Measurements from ENCODE around the gene AKAP8L.

Gene AKAP8L

DNA sequence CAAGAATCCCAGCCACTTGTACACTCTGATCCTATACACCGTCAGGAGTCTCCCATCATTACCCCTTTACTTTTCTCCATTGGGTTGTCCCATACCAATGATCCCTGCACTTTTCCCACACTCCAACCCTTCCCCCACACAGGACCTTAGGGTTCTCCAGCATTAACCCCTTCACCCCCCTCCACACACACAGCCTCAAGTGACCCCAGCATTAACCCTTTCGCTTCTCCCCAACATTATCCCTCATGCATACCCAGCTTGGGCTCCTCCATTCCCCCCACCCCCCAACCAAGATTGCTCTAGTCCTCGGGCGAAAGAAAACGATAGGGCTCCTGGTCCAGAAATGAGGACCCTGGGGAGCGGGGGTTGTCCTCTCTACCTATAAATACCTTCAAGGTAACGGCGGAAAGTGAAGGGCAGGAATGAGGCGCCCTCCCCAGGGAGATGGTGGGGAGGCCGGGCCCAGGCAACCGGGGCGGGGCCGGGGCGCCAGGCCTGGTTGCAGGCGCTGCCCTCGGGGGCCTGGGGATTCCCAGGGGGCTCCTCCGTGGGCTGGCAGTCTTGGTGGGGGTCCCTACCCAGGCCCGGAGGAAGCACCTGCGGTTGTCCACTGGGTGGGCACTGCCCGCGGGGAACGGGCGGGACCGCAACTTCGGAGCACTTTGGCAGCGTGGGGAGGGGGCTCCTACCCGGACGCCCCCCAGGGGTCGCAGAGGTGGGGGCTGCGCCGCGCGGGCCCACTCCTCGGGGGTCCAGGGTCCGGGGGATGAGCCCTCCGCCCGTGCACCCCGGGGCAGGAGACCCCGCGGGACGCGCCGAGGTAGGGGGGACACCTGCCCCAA lies 30.2 kb upstream of the AKAP8L start:
- DNase-seq = no peak

DNA sequence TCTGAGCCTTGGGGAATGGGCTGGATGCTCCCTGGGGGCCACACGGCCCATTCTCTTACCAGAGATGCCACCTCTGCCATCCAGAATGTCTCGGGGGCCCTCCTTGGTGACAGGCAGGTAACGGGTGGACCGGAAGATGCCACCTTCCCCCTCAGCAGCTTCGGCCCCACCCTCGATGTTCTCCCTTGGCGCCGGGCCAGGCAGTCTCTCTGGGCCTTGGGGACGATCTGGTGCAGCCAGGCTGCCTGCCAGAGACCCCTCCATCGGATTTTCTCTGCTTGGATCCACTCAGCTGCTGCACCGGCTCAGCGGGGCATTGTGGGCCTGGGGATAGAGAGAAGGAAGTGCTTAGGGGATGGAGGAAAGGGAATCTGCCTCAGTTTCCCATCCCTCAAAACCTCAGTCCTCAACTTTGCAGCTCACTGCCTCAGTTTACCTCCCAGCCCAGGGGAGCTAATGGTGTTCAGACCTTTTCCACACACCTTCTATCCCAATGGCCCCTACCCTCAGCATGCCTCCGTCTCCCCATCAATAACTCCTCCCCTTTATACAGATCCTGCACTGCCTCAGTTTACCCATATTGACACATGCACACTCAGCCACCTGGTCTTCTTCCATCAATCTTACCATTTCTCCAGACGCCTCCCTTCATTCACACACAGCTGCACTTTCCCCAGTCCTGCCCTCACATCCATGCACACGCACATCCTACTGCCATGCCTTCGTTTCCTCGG lies 29.4 kb upstream of the AKAP8L start:
- no peak for DNase-seq

DNA sequence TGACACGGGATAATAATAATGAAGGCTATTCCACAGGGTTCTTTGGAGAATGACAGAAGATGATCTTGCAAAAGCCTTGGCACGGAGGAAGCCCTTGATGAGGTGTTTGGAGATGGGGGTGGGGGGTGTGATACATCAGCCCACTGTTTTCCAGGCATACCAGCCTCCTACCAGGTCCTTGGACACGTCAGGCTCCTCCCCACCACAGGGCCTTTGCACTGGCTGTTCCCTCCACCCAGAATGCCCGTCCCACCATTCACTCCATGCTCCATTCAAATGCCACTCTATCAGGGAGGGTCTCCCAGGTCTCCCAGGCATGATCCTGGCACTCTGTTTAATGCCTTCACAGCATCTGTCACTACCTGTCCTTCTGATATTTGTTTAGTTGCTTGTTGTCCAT lies 28.3 kb upstream of the AKAP8L start:
- no peak for DNase-seq

DNA sequence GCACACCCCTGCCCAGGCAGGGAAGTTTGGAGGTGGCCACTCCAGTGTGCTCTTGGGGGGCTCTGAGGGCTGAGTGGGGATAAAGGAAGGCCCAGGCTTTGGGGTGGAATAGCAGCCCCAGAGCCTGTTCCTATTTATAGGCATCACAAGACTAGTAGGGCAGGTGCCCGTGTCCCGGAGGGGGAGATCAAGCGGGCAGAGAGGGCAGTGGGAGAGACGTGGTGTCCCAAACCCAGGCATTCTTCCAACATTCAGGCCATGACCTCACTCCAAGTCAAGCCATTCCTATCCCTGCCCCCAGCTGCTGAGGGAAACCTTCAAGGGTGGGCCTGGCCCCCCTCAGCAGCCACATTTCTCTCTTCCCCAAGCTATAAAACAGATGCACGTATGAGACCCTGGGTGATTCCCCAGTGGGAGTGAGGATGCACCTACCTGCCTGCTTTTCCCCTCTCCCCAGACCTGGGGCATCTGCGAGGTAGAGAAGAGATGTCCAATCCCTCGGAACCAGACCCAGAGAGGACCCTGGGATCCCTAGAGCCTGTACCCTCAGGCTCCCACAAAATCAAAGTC lies 27.1 kb upstream of the AKAP8L start:
- no peak for DNase-seq

DNA sequence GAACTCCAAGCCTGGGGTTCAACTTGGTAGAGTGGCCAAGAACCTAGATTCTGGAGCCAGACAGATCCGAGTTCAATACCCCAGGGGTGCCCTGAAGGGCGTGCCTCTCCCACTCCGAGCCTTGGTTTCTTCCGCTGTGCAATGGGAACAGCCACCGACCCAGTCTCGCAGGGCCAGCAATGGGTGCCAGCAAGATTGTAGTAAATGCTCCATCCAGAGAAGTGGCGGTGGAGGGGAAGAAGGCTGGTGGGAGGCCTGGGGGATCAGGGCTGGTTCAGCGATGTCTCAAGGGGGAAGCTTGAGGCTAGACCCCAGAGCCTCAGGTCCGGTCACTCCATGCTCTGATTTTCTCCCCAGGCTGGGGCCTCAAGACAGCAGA lies 26.4 kb upstream of the AKAP8L start:
- no peak for DNase-seq

DNA sequence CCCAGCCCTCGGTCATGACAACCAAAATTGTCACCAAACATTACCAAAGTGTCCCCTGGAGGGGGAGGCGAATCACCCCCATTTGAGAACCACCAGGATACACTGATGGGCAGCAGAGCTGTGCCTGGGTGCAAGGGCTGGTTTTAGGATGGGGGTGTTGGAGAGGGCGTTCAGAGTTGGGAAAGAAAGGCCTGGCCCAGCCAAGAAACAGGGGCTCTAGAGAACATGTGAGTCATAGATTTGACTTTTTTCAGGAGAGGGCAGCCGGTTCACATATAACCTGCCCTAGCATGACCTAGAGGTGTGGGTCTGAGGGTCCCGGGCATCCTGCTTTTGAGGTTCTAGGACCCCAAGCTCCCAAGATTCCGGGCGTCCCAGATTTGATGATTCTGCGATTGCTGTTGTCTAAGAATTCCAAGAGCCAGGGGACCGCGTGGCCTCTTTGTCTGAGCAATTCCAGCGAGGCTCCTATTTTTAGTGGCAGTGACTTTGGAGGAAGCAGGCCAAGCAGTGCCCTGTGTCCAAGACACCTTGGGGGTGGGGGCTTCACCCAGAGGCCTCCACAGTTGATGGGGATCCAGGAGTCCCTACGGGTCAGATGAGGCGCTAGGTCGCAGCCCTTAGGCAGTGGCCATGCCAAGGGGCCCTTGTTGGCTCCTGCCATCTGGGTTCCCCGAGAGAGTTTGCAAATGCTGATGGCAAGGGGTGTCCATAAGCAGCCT lies 25.9 kb upstream of the AKAP8L start:
- no peak for DNase-seq

DNA sequence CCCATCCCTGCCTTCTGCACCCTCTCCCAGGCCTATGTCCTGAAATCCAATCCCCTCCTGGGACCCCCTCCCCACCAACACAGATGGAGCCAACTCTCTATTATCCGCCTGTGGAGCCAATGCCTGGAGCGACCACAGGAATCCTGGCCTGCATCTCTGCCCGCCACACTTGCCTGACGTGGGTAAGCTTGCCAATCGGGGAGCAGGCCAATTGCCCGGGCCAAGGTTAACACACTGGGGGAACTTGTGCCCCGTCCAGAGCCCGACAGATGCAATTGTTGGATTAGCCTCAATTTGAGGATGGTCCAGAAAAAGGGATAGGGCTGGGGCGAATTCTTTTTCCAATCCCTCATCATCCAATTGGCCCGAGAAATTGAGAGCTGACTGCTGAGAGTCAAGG lies 25.1 kb upstream of the AKAP8L start:
- no peak for DNase-seq

DNA sequence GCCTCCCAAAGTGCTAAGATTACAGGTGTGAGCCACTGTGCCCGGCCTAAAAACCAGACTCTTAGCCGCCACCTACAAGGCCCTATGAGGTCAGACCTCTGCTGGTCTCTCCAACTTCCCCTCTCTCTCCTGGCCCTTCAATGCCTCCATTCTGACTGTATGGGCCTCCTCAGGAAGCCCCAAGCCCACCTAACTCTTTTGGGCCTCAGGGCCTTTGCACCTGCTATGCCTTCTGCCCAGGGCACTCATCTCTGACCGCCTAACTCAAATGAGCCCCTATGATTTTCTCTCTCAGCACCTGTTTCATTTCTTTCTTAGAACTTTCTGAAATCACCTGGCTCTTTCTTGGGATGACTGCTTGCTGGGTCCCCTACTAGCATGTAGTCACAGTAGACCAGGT lies 24.5 kb upstream of the AKAP8L start:
- DNase-seq = no peak

DNA sequence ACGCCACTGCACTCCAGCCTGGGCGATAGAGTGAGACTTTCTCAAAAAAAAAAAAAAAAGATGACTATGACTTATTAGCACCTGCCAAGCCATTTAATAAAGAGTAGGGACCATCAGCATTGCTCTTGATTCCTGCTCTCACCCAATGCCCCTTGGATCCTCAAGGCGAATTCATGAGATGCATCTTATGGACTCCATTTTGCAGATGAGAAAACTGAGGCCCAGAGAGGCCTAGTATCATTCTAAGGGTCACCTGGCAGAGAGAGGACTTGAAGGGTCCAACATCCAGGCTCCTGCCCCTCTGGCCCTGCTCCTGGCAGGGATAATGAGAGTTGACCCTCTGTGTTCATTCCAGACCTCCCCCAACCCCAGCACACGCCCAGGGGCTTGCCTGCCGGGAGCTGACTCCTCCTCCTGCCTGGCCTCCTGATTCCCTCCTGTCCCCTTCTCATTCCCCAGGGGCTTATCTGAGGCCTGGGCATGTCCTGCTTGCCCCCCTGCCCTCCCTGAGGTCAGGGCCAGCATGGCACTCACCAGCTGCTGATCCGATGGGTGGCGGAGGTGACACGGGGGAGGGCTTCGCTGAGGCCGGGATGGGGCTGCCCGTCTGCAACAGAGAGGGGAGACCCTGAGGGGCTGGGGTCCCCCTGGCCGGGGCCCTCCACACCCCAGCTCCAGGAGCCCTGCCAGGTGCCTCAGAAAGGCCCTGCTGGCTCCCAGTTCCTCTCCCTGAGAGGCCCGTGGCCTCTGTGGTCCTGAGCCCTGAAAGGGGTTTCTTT lies 23.5 kb upstream of the AKAP8L start:
- no peak for DNase-seq

DNA sequence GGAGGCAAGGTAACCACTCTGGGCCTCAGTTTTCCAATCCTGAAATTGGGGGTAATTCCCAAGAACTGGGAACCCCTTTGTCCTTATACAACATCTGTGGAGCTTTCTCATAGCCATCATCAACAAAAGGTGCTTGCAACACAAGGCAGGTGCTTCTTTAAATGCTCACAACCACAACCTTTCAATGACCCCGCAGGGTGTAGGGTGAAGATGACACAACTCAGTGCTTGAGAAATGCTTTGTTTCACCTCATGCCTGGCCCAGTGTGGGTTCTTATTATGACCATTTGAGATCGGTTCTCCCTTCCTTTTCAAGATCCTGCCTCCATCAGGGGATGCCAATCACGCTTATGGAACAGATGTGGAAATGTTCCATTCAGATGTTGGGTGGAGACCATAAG lies 22.5 kb upstream of the AKAP8L start:
- no peak for DNase-seq

DNA sequence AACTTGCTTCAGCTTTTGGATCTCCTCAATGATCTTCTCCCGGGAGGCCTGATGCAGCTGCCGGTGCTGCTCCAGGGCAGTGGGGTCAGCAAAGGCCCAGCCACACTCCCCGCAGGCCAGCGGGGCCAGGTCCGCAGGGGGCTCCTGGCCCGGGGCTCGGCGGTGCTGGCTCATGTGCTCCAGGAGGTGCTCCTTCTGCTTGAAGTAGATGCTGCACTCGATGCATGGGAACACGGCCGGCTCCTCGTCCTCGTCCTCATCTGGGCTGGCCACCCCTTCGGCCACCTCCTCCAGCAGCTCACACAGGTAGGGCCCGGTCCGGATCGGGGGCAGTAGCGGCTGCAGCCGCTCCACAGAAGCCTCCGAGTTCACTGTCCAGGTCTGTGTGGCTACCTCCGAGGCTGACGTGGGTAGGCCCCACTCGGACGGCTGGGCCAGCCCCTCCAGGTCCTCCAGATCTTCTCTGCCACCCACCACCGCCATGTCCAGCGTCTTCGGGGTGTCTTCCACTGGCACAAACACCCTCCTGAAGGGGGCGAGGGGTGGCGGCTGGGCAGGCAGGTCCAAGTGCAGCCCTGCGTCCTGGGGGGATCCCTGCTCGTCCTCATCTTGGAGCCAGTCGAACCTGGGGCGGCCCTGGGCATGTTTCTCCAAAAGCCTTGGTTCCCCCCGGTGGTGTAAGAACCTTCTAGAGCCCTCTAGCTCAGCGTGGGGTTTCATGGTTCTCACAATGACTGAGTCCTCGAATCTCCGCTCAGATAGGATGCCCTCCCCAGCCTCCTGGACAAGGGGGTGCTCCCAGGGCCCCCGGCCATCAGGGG lies 21.2 kb upstream of the AKAP8L start:
- DNase-seq = no peak

DNA sequence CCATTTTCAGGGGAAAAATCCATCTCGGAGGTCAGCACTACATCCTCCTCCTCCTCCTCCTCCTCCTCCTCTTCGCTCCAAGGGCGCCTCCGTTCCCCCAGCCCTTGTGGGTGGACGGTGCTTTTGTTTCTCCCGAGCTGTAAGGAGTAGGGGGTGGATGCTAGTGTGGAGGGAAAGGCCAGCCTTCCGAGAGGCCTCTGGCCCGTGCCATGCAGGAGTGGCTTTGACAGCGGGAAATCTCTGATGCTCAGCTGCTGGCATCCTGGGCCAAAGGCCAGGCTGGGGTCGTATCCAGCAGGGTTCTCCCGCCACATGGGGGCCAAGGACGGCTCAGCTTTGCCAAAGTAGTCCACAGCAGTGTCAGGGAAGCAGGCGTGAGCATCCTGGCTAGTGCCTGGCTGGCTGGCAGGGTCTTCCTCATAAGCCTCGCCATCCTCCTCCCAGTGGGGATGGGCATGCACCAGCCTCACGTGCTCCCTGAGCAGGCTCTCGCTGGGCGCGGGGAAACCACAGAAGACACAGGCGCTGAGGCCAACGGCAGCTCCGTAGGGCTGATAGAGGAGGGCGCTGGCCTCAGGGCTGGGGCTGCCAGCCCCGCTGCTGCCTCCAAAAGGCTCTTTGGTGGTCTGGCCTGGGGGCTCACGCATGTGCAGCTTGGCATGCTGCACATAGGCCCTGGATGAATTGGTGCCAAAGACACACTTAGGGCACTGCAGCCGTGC lies 20.5 kb upstream of the AKAP8L start:
- DNase-seq = no peak

DNA sequence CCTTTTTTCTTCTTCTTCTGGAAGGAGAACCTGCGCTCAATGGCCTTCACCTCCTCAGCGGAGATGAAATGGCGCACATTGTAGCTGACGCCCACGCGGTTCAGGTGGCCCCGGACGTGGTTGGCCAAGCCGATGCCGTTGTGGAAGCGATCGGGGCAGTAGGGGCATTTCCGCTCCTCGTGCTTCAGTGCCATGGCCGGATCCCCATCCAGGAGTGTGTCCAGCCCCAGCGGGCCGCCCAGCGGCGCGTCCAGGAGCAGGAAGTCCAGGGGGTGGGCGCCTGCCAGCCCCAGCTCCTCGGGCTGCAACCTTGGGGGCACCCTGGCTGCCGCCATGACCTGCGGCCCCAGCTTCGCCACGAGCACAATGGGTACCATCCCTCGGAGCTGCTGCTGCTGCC lies 19.8 kb upstream of the AKAP8L start:
- no peak for DNase-seq

DNA sequence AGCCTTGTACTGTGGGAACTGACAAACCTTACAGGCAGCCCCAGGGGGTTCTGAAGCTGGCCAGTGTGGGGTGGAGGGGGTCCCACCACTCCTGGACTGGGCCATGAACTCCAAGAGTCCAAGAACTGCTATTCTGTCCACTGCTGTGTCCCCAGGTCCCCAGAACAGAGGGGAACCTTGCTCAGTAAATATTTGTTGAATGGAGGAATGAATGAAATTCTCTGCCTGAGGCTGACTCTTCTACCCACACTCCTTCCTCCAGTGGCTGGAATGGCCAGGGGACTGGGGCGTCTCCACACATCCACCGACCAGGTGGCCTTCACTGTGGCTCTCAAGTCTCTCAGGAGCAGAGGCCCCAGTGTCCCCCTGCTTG lies 19.3 kb upstream of the AKAP8L start:
- DNase-seq = no peak

DNA sequence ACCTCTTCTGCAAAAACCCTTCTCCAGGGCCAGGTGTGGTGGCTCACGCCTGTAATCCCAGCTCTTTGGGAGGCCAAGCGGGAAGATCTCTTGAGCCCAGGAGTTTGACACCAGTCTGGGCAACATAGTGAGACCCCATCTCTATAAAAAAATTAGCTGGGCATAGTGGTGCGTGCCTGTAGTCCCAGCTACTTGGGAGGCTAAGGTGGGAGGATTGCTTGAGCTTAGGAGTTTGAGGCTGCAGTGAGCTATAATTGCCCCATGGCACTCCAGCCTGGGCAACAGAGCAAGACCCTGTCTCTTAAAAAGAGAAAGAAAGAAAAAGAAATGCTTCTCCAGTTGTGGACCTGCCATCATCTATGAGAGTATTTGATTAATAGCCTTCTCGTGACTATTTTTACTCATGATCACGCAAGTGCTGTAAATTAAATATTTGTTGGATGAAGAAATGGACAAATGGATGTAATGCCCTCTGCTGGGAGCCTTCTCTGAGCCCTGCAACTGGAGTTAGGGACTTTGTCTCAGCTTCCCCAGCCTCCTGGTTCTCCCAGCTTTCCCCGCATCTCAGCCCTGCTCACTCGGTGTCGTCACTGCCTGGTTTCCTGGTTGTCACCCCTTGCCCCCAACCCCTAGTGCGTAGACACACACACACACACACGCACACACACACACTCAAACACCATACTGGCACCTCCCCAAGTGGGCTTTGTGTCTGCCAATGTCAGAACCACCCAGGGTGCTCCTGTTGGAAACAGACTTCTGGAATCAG lies 18.8 kb upstream of the AKAP8L start:
- no peak for DNase-seq

DNA sequence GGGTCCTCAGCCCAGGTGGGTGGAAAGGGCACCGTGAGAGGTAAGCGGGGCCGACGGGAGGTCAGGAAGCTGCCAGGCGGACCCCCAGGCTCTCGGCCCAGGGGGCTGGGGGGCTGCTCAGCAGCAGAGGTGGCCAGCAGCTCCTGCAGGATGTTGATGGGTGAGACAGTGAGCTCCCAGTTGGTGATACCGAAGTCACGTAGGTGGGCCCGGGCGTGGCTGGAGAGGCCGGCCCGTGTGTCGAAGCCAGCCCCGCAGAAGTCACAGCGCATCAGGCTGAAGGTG lies 18.0 kb upstream of the AKAP8L start:
- no peak for DNase-seq

DNA sequence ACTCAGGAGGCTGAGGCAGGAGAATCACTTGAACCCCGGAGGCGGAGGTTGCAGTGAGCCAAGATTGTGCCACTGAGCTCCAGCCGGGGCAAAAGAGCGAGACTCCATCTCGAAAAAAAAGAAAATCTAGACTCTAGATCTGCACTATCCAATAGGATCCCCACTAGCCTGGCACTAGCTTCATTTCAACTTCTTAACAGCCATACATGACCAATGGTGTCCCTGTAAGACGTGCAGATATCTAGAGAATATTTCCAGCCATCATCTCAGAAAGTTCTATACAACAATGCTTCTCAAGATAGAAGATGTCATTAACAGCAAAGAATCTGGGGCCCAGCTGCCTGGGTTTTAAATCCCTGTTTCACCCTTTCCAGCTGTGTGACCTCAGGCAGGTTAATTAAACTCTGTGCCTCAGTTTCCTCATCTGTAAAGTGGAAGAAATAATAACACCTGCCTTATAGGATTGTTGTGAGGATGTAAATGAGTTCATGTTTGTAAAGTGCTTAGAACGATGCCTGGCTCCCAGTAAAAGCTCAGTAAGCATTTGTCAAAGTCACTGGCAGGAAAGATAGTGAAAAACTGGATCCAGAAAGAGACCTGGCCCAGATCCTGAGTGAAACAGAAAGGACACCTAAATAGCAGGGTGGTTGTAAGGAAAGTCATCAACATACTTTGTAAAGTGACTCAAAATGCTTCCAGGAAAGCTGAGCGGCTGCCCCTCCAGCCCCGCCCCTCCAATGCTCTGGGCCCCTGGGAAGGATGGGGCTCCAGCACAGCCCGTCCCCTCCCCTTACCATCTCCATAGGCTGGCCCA lies 17.4 kb upstream of the AKAP8L start:
- DNase-seq = no peak

DNA sequence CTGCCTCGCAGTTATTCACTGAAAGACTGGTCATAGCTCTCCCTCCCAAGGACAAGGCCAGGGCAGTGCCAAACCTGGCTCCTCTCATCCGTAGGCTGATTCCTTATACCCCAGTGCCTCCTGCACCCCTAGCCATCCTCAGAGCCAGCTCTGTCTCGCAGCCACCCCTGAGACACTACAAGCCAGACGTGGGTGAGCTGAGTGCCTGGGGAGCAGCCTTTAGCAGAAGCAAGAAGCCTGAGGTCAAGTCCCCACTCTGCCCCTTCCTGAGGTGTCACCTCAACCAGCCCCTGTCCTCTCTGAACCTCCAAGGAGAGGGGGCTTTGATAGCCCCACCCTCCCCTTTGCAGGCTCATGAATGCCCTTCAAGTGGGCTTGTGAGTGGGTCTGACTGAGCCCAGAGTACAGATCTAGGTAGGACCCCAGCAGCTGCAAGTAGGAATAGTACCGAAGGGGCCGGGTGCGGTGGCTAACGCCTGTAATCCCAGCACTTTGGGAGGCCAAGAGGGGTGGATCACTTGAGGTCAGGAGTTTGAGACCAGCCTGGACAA lies 14.8 kb upstream of the AKAP8L start:
- no peak for DNase-seq

Measured in activated CD4-positive, alpha-beta T cell treated with anti-CD3 and anti-CD28 coated beads, Interleukin-2, amount 50 U/mL, for 16 hours (primary cell).